DOHH2 (cell line): Measurements from ENCODE around the gene ITPRIPL2.

Source experiments
- EZH2phosphoT487 ChIP-seq: fragments of 200-600 bp; sonication (generic); IDR thresholded peaks from 2 replicates; pipeline ENCODE4 v1.6.1; 2017; ENCODE audit warnings: borderline replicate concordance, mild to moderate bottlenecking, antibody characterized with exemption, low read length, moderate library complexity, mixed read lengths
- TF ChIP-seq, protein P1 (sequence below): fragments of 200-600 bp; sonication (generic); IDR thresholded peaks from one replicate; pipeline ENCODE4 v1.5.1; 2014; ENCODE audit warnings: antibody characterized with exemption, mild to moderate bottlenecking, low read depth, low read length; ENCODE audit not compliant: poor library complexity, severe bottlenecking

DNA sequence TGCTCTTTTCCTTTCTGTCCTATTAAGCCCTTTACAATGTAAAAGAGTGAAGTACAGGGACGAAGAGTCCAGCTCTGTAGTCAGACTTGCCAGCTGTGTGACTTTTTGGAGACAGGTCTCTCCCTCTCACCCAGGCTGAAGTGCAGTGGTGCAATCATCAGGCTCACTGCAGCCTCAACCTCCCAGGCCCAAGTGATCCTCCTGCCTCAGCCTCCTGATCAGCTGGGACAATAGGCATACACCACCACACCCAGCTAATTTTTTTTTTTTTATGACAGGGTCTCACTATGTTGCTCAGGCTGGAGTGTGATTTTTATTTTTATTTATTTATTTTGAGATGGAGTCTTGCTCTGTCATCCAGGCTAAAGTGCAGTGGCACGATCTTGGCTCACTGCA lies 7.1 kb upstream of the ITPRIPL2 start:
- TF ChIP-seq, protein P1, sequence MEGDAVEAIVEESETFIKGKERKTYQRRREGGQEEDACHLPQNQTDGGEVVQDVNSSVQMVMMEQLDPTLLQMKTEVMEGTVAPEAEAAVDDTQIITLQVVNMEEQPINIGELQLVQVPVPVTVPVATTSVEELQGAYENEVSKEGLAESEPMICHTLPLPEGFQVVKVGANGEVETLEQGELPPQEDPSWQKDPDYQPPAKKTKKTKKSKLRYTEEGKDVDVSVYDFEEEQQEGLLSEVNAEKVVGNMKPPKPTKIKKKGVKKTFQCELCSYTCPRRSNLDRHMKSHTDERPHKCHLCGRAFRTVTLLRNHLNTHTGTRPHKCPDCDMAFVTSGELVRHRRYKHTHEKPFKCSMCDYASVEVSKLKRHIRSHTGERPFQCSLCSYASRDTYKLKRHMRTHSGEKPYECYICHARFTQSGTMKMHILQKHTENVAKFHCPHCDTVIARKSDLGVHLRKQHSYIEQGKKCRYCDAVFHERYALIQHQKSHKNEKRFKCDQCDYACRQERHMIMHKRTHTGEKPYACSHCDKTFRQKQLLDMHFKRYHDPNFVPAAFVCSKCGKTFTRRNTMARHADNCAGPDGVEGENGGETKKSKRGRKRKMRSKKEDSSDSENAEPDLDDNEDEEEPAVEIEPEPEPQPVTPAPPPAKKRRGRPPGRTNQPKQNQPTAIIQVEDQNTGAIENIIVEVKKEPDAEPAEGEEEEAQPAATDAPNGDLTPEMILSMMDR = no peak
- TF ChIP-seq EZH2phosphoT487 = no peak
